Spinal cord (tissue), 10 donors: ENCODE data around the gene ADIPOQ. TPM values are rescaled to one million over a fixed set of nuclear protein-coding genes. Genes with fewer than 3 reads are reported as not detected.
A peak's percentile ranks its signal among the peaks of the same experiment; 100 is the strongest.
"Not testable (repeated sequence)": the region's sequence is repeated elsewhere in the genome, so short reads cannot be mapped to it uniquely, and the experiment has no call there.

Source experiments
- DNase-seq, 6 donors: peaks; one replicate each; pipeline versions ENCODE4 v3.0.0 to v3.0.0-alpha.2; 2013 to 2015; ENCODE audit warnings: low spot score in 6 of 6, low read depth in 4 of 6
- H3K27ac ChIP-seq: one replicate; pipeline ENCODE4 v1.5.1; 2013; ENCODE audit warnings: low read depth, low read length, control low read depth
- H3K27me3 ChIP-seq: one replicate; pipeline ENCODE4 v1.6.1; 2013; ENCODE audit warnings: low read length; ENCODE audit not compliant: control insufficient read depth, insufficient read depth
- H3K36me3 ChIP-seq: one replicate; pipeline ENCODE4 v1.6.1; 2013; ENCODE audit warnings: low read length; ENCODE audit not compliant: control insufficient read depth, insufficient read depth
- H3K4me1 ChIP-seq: one replicate; pipeline ENCODE4 v1.6.1; 2013; ENCODE audit warnings: low read length; ENCODE audit not compliant: control insufficient read depth, insufficient read depth
- H3K4me3 ChIP-seq: one replicate; pipeline ENCODE4 v1.5.1; 2013; ENCODE audit warnings: low read depth, low read length, control low read depth
- H3K9me3 ChIP-seq: one replicate; pipeline ENCODE4 v1.6.1; 2013; ENCODE audit warnings: low read length; ENCODE audit not compliant: control insufficient read depth, insufficient read depth
- WGBS: methylation state at CpG from one replicate; pipeline ENCODE4 v1.1.5; 2013; ENCODE audit warnings: missing lambda C conversion rate; ENCODE audit not compliant: insufficient coverage; 5-methylcytosine and 5-hydroxymethylcytosine counted together
- long read RNA-seq, 4 donors: transcript quantifications; one replicate each; lab custom pipeline, GENCODE V29; 2026
- polyA plus RNA-seq, 2 donors: library from polyadenylated mRNA; unstranded; fragments of 120-200 nt; gene quantifications; one replicate each; pipeline ENCODE4 v1.2.1, GENCODE V29; 2013; ENCODE audit not compliant: insufficient read length in 2 of 2
- total RNA-seq, 2 donors: library from RNA; depleted of rRNA in 1 of 2; stranded (reverse); fragments of 120-200 nt in 1 of 2; fragments of >200 nt in 1 of 2; gene quantifications; one replicate each; pipeline versions ENCODE4 v1.2.3 to v1.2.4, GENCODE V29; 2013 to 2014
- donor health status: healthy.

The ADIPOQ gene
- total RNA-seq (under 1 TPM in 1 of 2 donors, not detected in 1; under 0.01 TPM), polyA plus RNA-seq (under 1 TPM in 1 of 2 donors, not detected in 1; 0.08 TPM)
- long read RNA-seq, donor 1, result 0 reads
- long read RNA-seq, donor 2, result 0 reads
- long read RNA-seq, donor 3, result 0 reads
- long read RNA-seq, donor 4, result 0 reads

GRCh38 chr3:186842426-186843038 lies at the start of gene ADIPOQ:
Gene ADIPOQ, plus strand, starts transcription at chr3:186842710. Its CDS starts 10,349 bp downstream, at chr3:186853059.
- Histone ChIP-seq H3K4me3 (no peak within 1 kb of the TSS), H3K9me3 (no peaks in the 10 kb centered on the region), H3K36me3 (no peaks in the 10 kb centered on the region), H3K4me1 (no peaks in the 10 kb centered on the region), H3K27ac (no peak within 1 kb of the TSS), H3K27me3 (no peaks in the 10 kb centered on the region)
- DNase-seq, result no peak
- 85% methylated on average over 6 of the region's 7 CpGs for WGBS

- Histone ChIP-seq H3K36me3 (peaks cover 18% of the 10 kb centered on the region), H3K9me3 (no peaks in the 10 kb centered on the region), H3K4me1 (no peaks in the 10 kb centered on the region), H3K27ac (no peak overlapping the region), H3K4me3 (no peak overlapping the region), H3K27me3 (no peaks in the 10 kb centered on the region)
- DNase-seq, result no peak
- WGBS, result no CpG with 5 or more reads among the region's 3 CpGs
These were observed 44.2 kb upstream of the ADIPOQ start for GRCh38 chr3:186798239-186798874.

GRCh38 chr3:186800285-186800684 lies 42.2 kb upstream of the ADIPOQ start:
- Histone ChIP-seq H3K4me1 (peaks cover 3% of the 10 kb centered on the region), H3K36me3 (peaks cover 21% of the 10 kb centered on the region), H3K27ac (no peak overlapping the region), H3K9me3 (no peaks in the 10 kb centered on the region), H3K4me3 (no peak overlapping the region), H3K27me3 (no peaks in the 10 kb centered on the region)
- WGBS, result no CpG with 5 or more reads among the region's 1 CpG
- DNase-seq, result no peak

- Histone ChIP-seq H3K9me3 (no peaks in the 10 kb centered on the region), H3K4me1 (peaks cover 13% of the 10 kb centered on the region), H3K27ac (no peak overlapping the region), H3K4me3 (no peak overlapping the region), H3K36me3 (peaks cover 21% of the 10 kb centered on the region), H3K27me3 (no peaks in the 10 kb centered on the region)
- no peak for DNase-seq
- 100% methylated on average over 3 of the region's 3 CpGs for WGBS
These were observed 39.8 kb upstream of the ADIPOQ start for GRCh38 chr3:186802701-186803100.

- H3K27me3 ChIP-seq, H3K4me3 ChIP-seq, DNase-seq, H3K27ac ChIP-seq, H3K9me3 ChIP-seq: not testable (repeated sequence)
- WGBS, result no CpG with 5 or more reads among the region's 4 CpGs
- Histone ChIP-seq H3K36me3 (peaks cover 21% of the 10 kb centered on the region), H3K4me1 (peaks cover 13% of the 10 kb centered on the region)
These were observed 39.1 kb upstream of the ADIPOQ start for GRCh38 chr3:186803447-186803846.

- H3K27ac ChIP-seq, result peak within 1 kb of the TSS; percentile 72
- peaks cover 13% of the 10 kb centered on the region for H3K4me1 ChIP-seq
- no peaks in the 10 kb centered on the region for H3K9me3 ChIP-seq
- peaks cover 17% of the 10 kb centered on the region for H3K36me3 ChIP-seq
- peak in 5 of 6 donors; percentile 71 to 95 (median 74) for DNase-seq
- peak within 1 kb of the TSS; percentile 84 for H3K4me3 ChIP-seq
- 0% methylated on average over 70 of the region's 70 CpGs for WGBS
- no peaks in the 10 kb centered on the region for H3K27me3 ChIP-seq
These were observed 36.1 kb upstream of the ADIPOQ start, which contains the start of gene RFC4 for GRCh38 chr3:186806089-186807055. Gene RFC4, minus strand, starts transcription at chr3:186806482. Its CDS starts 1,769 bp downstream, at chr3:186804713.

GRCh38 chr3:186807231-186807630 lies 35.3 kb upstream of the ADIPOQ start:
- Histone ChIP-seq H3K27ac (peak overlapping the region; percentile 72), H3K27me3 (no peaks in the 10 kb centered on the region), H3K9me3 (no peaks in the 10 kb centered on the region), H3K36me3 (peaks cover 10% of the 10 kb centered on the region), H3K4me1 (peaks cover 13% of the 10 kb centered on the region), H3K4me3 (peak overlapping the region; percentile 84)
- no peak for DNase-seq
- 56% methylated on average over 4 of the region's 5 CpGs for WGBS

- no peak for DNase-seq
- H3K27ac ChIP-seq, result no peak overlapping the region
- whole genome bisulfite sequencing, result 96% methylated on average over 3 of the region's 5 CpGs
- no peaks in the 10 kb centered on the region for H3K36me3 ChIP-seq
- H3K27me3 ChIP-seq, result no peaks in the 10 kb centered on the region
- no peaks in the 10 kb centered on the region for H3K9me3 ChIP-seq
- H3K4me1 ChIP-seq, result peaks cover 9% of the 10 kb centered on the region
- no peak overlapping the region for H3K4me3 ChIP-seq
These were observed 32.0 kb upstream of the ADIPOQ start for GRCh38 chr3:186810336-186810996.

- not testable (repeated sequence) for H3K27me3 ChIP-seq, H3K36me3 ChIP-seq, H3K27ac ChIP-seq, H3K4me1 ChIP-seq, DNase-seq, H3K4me3 ChIP-seq, H3K9me3 ChIP-seq
- WGBS, result no CpG with 5 or more reads among the region's 29 CpGs
These were observed 31.2 kb upstream of the ADIPOQ start for GRCh38 chr3:186811313-186811712.
